Neuronal stem cell (in vitro differentiated cells): ENCODE results near the gene OTX1. TPM values are rescaled to one million over a fixed set of nuclear protein-coding genes. Genes with fewer than 3 reads are reported as not detected.

Source experiments
- DNase-seq: peaks from one replicate; pipeline ENCODE4 v3.0.0-alpha.2; 2013; ENCODE audit warnings: low spot score
- H2AFZ ChIP-seq: one replicate; pipeline ENCODE4 v1.6.1; 2013; ENCODE audit warnings: mild to moderate bottlenecking, low read length, inconsistent platforms
- H2AK5ac ChIP-seq: 2 replicates; pipeline ENCODE4 v1.6.1; 2013; ENCODE audit warnings: low read depth, mild to moderate bottlenecking, inconsistent platforms, low read length, moderate library complexity, mixed read lengths
- H2BK120ac ChIP-seq: 2 replicates; pipeline ENCODE4 v1.6.1; 2013; ENCODE audit warnings: low read depth, mild to moderate bottlenecking, inconsistent platforms, low read length, moderate library complexity, mixed read lengths
- H2BK12ac ChIP-seq: one replicate; pipeline ENCODE4 v1.6.1; 2013; ENCODE audit warnings: low read length, inconsistent platforms
- H2BK15ac ChIP-seq: 2 replicates; pipeline ENCODE4 v1.6.1; 2013; ENCODE audit warnings: mild to moderate bottlenecking, low read length, inconsistent platforms, mixed read lengths
- H2BK5ac ChIP-seq: one replicate; pipeline ENCODE4 v1.6.1; 2013; ENCODE audit warnings: inconsistent platforms, mild to moderate bottlenecking, low read length, moderate library complexity
- H3K14ac ChIP-seq: one replicate; pipeline ENCODE4 v1.6.1; 2013; ENCODE audit warnings: low read length, inconsistent platforms
- H3K18ac ChIP-seq: 2 replicates; pipeline ENCODE4 v1.6.1; 2013; ENCODE audit warnings: low read length, inconsistent platforms
- H3K23ac ChIP-seq: 2 replicates; pipeline ENCODE4 v1.6.1; 2013; ENCODE audit warnings: low read depth, mild to moderate bottlenecking, mixed read lengths, low read length, inconsistent platforms; ENCODE audit not compliant: poor library complexity
- H3K27ac ChIP-seq: replicated peaks from 3 replicates; pipeline ENCODE4 v1.5.1; 2013; ENCODE audit warnings: low read length, inconsistent platforms
- H3K27me3 ChIP-seq, 3 experiments: 2 replicates each; pipeline ENCODE4 v1.6.1; 2013; ENCODE audit warnings: low read length in 3 of 3, mild to moderate bottlenecking in 2 of 3, inconsistent platforms in 1 of 3, low read depth in 1 of 3, mixed read lengths in 1 of 3, moderate library complexity in 1 of 3; ENCODE audit not compliant: control insufficient read depth in 3 of 3, insufficient read depth in 3 of 3
- H3K36me3 ChIP-seq, 2 donors: replicated peaks in 1 of 2; 2 replicates each; pipeline ENCODE4 v1.6.1; 2013; ENCODE audit warnings: low read length in 2 of 2; ENCODE audit not compliant: control insufficient read depth in 2 of 2, insufficient read depth in 2 of 2
- H3K4ac ChIP-seq: 2 replicates; pipeline ENCODE4 v1.6.1; 2013; ENCODE audit warnings: inconsistent platforms, mild to moderate bottlenecking, low read length, moderate library complexity
- H3K4me1 ChIP-seq, 2 donors: 1 replicate in 1 of 2; 2 replicates in 1 of 2; pipeline ENCODE4 v1.6.1; 2013; ENCODE audit warnings: low read length in 2 of 2, low read depth in 1 of 2; ENCODE audit not compliant: control insufficient read depth in 2 of 2, insufficient read depth in 1 of 2
- H3K4me2 ChIP-seq: one replicate; pipeline ENCODE4 v1.6.1; 2013; ENCODE audit warnings: mild to moderate bottlenecking, low read length, inconsistent platforms; ENCODE audit not compliant: insufficient read depth, poor library complexity, severe bottlenecking
- H3K4me3 ChIP-seq, 2 donors: 2 replicates each; pipeline ENCODE4 v1.5.1; 2013; ENCODE audit warnings: low read length in 2 of 2, mild to moderate bottlenecking in 2 of 2, inconsistent platforms in 1 of 2, moderate library complexity in 1 of 2
- H3K79me1 ChIP-seq: one replicate; pipeline ENCODE4 v1.6.1; 2013; ENCODE audit warnings: low read depth, mild to moderate bottlenecking, inconsistent platforms, low read length, moderate library complexity
- H3K9ac ChIP-seq: one replicate; pipeline ENCODE4 v1.6.1; 2013; ENCODE audit warnings: mild to moderate bottlenecking, low read depth, low read length, inconsistent platforms; ENCODE audit not compliant: poor library complexity
- H3K9me3 ChIP-seq, 2 donors: replicated peaks in 1 of 2; 2 replicates each; pipeline versions ENCODE3 to v1.6.1; 2013; ENCODE audit warnings: low read length in 2 of 2, mild to moderate bottlenecking in 2 of 2, inconsistent platforms in 1 of 2, low read depth in 1 of 2, mixed read lengths in 1 of 2, moderate library complexity in 1 of 2; ENCODE audit not compliant: control insufficient read depth in 2 of 2, insufficient read depth in 1 of 2
- H4K8ac ChIP-seq: one replicate; pipeline ENCODE4 v1.6.1; 2013; ENCODE audit warnings: low read depth, mild to moderate bottlenecking, inconsistent platforms, low read length, moderate library complexity
- H4K91ac ChIP-seq: one replicate; pipeline ENCODE4 v1.6.1; 2013; ENCODE audit warnings: low read length, low read depth, mild to moderate bottlenecking, inconsistent platforms; ENCODE audit not compliant: poor library complexity
- WGBS, 2 donors: extraction: QIAGEN DNeasy Blood & Tissue Kit; methylation state at CpG; one replicate each; pipeline ENCODE4 v1.1.7; 2013; ENCODE audit warnings: missing lambda C conversion rate in 2 of 2, mixed read lengths in 1 of 2; ENCODE audit not compliant: insufficient read length in 2 of 2, insufficient replicate concordance in 1 of 2; ENCODE audit errors: extremely low coverage in 2 of 2; 5-methylcytosine and 5-hydroxymethylcytosine counted together
- polyA plus RNA-seq, 2 experiments: library from polyadenylated mRNA; stranded (reverse); fragments of 200-250 nt; gene quantifications; one replicate each; pipeline ENCODE4 v1.2.3, GENCODE V29; 2013

The OTX1 gene
- polyA plus RNA-seq (2013, experiment 1 of 2) = 10.3 TPM
- 10.4 TPM for polyA plus RNA-seq (2013, experiment 2 of 2)

DNA sequence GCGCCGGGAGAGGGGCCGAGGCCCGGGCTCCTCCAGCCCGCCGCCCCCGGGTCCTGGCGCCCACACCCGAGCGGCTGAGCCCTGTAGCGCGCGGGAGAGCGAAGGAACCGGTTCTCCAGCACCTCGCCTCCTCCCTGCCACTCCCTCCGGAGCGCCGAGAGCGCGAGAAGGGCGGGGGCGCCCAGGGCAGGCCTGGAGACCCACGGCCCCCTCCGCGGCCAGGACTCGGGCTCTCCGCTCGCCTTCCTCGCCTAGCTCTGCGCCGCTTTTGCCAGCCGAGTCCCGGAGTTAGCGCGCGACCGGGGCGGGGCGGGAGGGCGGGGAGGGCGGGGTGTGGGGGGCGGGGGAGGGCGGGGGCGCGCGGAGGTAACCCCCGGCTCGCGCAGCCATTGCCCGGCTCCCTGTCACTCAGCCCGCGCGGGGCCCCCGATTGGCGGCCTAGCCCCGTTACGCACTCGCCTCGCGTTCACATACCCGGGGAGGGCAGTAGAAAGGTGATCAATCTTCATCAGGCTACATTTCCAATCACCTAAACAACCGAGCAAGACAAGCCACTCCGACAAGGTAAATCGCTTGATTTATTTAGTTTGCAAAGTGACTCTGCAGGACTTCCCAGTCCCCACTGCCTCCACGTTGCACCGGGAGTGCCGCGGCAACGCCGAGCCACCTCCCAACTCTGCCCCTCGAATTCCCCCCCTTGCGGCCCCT lies at the start of gene OTX1:
Gene OTX1, plus strand, starts transcription at position 497 of the 708 bp plus-strand sequence. CDS start 2,161 bp downstream, outside the sequence.
- Histone ChIP-seq H2BK5ac (peak within 1 kb of the TSS; percentile 68), H3K14ac (peak within 1 kb of the TSS; percentile 79), H3K9me3 (peaks cover 0 to 30% of the 10 kb centered on the region in 2 donors), H3K27ac (peak within 1 kb of the TSS; percentile 66), H2BK15ac (no peak within 1 kb of the TSS), H2AK5ac (peak within 1 kb of the TSS; percentile 92), H3K23ac (no peak within 1 kb of the TSS), H3K4me1 (peaks cover 24 to 28% of the 10 kb centered on the region in 2 donors), H3K18ac (peak within 1 kb of the TSS; percentile 96), H4K8ac (no peak within 1 kb of the TSS), H4K91ac (no peak within 1 kb of the TSS), H3K4me3 (peak within 1 kb of the TSS; percentile 67 to 84), H3K79me1 (no peaks in the 10 kb centered on the region), H3K9ac (peak within 1 kb of the TSS; percentile 93), H3K36me3 (peaks cover 0 to 5% of the 10 kb centered on the region in 2 donors), H2AFZ (peak within 1 kb of the TSS; percentile 96), H3K4ac (no peak within 1 kb of the TSS), H2BK120ac (peak within 1 kb of the TSS; percentile 65), H2BK12ac (no peak within 1 kb of the TSS), H3K4me2 (peak within 1 kb of the TSS; percentile 95), H3K27me3 (peaks cover 23 to 95% (median 88%) of the 10 kb centered on the region in 3 experiments)
- WGBS, 2 donors = no CpG with 5 or more reads among the region's 73 CpGs
- DNase-seq = peak; percentile 76

DNA sequence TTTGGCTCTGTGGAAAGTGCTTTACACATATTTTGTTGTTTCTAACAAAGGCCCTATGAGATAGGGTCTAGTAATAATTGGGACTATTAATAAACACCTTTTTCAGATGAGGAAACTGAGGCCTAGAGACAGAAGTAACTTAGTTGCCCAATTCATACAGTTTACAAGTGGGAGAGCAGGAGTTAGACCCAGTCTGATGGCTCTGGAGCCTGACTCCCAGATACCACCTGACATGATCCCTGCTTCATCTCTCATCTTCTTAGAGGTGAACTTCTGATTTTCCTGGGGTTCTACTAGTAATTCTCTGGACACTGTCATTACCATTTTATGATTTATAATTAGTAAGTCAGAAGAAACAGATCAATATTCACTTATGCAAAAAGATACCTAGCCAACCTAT lies 49.1 kb upstream of the OTX1 start:
- Histone ChIP-seq H4K8ac (no peak overlapping the region), H3K14ac (no peak overlapping the region), H2AFZ (no peak overlapping the region), H2BK120ac (no peak overlapping the region), H2BK5ac (no peak overlapping the region), H2BK12ac (no peak overlapping the region), H3K23ac (no peak overlapping the region), H3K4me1 (peaks cover 3 to 8% of the 10 kb centered on the region in 2 donors), H3K4ac (no peak overlapping the region), H3K18ac (no peak overlapping the region), H3K4me3 (no peak overlapping the region), H2AK5ac (no peak overlapping the region), H3K27me3 (no peaks in the 10 kb centered on the region), H3K9ac (no peak overlapping the region), H3K4me2 (no peak overlapping the region), H3K9me3 (no peaks in the 10 kb centered on the region), H3K27ac (no peak overlapping the region), H3K36me3 (peaks cover 0 to 17% of the 10 kb centered on the region in 2 donors), H3K79me1 (peaks cover 1% of the 10 kb centered on the region), H2BK15ac (no peak overlapping the region), H4K91ac (no peak overlapping the region)
- DNase-seq = no peak

DNA sequence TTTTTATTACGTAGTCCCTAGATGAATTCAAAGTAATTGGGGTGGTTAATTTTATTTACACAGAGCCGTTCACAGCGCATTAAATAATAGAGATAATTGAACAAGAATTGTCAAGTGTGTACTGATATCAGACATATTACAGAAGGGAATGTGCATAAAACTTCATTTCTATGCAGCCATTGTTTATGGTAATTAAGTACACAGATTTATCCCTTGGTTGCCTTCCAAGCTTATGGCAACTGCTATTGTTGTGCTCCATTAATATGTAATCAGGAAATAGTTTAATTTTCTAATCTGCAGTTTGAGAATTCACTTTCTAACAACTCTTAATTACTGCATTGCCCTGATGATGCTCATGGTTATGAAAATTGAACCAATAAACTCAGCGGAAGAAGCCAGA lies 47.3 kb upstream of the OTX1 start:
- Histone ChIP-seq H4K91ac (no peak overlapping the region), H4K8ac (no peak overlapping the region), H3K18ac (no peak overlapping the region), H3K4me1 (peaks cover 0 to 21% of the 10 kb centered on the region in 2 donors), H2BK15ac (no peak overlapping the region), H2BK5ac (no peak overlapping the region), H2BK12ac (no peak overlapping the region), H3K14ac (no peak overlapping the region), H3K9me3 (no peaks in the 10 kb centered on the region), H3K4me3 (no peak overlapping the region), H3K27me3 (no peaks in the 10 kb centered on the region), H3K4me2 (no peak overlapping the region), H3K4ac (no peak overlapping the region), H3K36me3 (peaks cover 0 to 12% of the 10 kb centered on the region in 2 donors), H3K9ac (no peak overlapping the region), H2BK120ac (no peak overlapping the region), H2AFZ (no peak overlapping the region), H3K27ac (no peak overlapping the region), H3K23ac (no peak overlapping the region), H2AK5ac (no peak overlapping the region), H3K79me1 (peaks cover 1% of the 10 kb centered on the region)
- DNase-seq = no peak
- no CpG with 5 or more reads among the region's 4 CpGs for WGBS, 2 donors

GRCh38 chr2:63007813-63008458 lies 42.7 kb upstream of the OTX1 start:
- H3K9ac ChIP-seq = no peak overlapping the region
- H3K27ac ChIP-seq = no peak overlapping the region
- H3K14ac ChIP-seq = no peak overlapping the region
- no peak overlapping the region for H2BK12ac ChIP-seq
- no peak for DNase-seq
- no peak overlapping the region for H2BK5ac ChIP-seq
- no peak overlapping the region for H4K8ac ChIP-seq
- no peak overlapping the region for H3K4ac ChIP-seq
- no peak overlapping the region for H2BK15ac ChIP-seq
- no peaks in the 10 kb centered on the region for H3K9me3 ChIP-seq
- H2AFZ ChIP-seq = no peak overlapping the region
- no peak overlapping the region for H3K4me3 ChIP-seq
- H2BK120ac ChIP-seq = no peak overlapping the region
- H3K36me3 ChIP-seq = peaks cover 0 to 4% of the 10 kb centered on the region in 2 donors
- no peak overlapping the region for H4K91ac ChIP-seq
- no peak overlapping the region for H3K4me2 ChIP-seq
- no peaks in the 10 kb centered on the region for H3K79me1 ChIP-seq
- H3K27me3 ChIP-seq = no peaks in the 10 kb centered on the region
- no peak overlapping the region for H2AK5ac ChIP-seq
- peaks cover 3 to 40% of the 10 kb centered on the region in 2 donors for H3K4me1 ChIP-seq
- H3K18ac ChIP-seq = no peak overlapping the region
- no peak overlapping the region for H3K23ac ChIP-seq
